ENCODE measurements around the gene CMTM3.
A peak's percentile ranks its signal among the peaks of the same experiment; 100 is the strongest.
"Not testable (repeated sequence)": the region's sequence is repeated elsewhere in the genome, so short reads cannot be mapped to it uniquely, and the experiment has no call there.

CMTM3 gene

DNA sequence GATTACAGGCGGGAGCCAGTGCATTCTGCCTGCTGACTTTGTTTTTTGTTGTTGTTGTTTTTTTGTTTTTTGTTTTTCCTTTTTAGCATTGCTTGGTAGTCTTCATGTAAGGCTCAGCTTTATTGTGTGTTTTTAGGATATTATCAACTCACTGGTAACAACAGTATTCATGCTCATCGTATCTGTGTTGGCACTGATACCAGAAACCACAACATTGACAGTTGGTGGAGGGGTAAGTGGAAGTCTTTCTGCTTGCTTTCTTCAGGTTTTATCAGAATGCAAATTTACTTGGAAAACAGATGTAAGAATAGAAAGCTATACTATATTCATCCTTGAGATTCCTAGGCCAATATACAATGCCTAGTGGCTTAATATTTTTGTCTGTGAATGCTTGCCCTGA lies 41.5 kb upstream of the CMTM3 start:
- H3K27me3 ChIP-seq (ENCODE audit: insufficient read depth, poor library complexity, severe bottlenecking) = no peaks in the 10 kb centered on the region
- TF ChIP-seq, protein P1, sequence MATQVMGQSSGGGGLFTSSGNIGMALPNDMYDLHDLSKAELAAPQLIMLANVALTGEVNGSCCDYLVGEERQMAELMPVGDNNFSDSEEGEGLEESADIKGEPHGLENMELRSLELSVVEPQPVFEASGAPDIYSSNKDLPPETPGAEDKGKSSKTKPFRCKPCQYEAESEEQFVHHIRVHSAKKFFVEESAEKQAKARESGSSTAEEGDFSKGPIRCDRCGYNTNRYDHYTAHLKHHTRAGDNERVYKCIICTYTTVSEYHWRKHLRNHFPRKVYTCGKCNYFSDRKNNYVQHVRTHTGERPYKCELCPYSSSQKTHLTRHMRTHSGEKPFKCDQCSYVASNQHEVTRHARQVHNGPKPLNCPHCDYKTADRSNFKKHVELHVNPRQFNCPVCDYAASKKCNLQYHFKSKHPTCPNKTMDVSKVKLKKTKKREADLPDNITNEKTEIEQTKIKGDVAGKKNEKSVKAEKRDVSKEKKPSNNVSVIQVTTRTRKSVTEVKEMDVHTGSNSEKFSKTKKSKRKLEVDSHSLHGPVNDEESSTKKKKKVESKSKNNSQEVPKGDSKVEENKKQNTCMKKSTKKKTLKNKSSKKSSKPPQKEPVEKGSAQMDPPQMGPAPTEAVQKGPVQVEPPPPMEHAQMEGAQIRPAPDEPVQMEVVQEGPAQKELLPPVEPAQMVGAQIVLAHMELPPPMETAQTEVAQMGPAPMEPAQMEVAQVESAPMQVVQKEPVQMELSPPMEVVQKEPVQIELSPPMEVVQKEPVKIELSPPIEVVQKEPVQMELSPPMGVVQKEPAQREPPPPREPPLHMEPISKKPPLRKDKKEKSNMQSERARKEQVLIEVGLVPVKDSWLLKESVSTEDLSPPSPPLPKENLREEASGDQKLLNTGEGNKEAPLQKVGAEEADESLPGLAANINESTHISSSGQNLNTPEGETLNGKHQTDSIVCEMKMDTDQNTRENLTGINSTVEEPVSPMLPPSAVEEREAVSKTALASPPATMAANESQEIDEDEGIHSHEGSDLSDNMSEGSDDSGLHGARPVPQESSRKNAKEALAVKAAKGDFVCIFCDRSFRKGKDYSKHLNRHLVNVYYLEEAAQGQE (IDR thresholded peaks at IDR 0.05; ENCODE audit: insufficient replicate concordance, low read depth) = no peak
- TF ChIP-seq GABPA (IDR thresholded peaks at IDR 0.05; ENCODE audit: low read depth) (no peak), POLR2AphosphoS5 (IDR thresholded peaks at IDR 0.05; ENCODE audit: low read depth) (no peak)
- no peak for DNase-seq (ENCODE audit: low read depth in 1 of 2, low spot score in 1 of 2)
- H3K27ac ChIP-seq (replicated peaks) = peak overlapping the region; percentile 51
- no peak overlapping the region for H3K4me3 ChIP-seq (replicated peaks; ENCODE audit: insufficient read depth, low read length)

- Histone ChIP-seq H3K27ac (replicated peaks) (peak overlapping the region; percentile 51), H3K27me3 (ENCODE audit: insufficient read depth, poor library complexity, severe bottlenecking) (no peaks in the 10 kb centered on the region), H3K4me3 (replicated peaks; ENCODE audit: insufficient read depth, low read length) (no peak overlapping the region)
- TF ChIP-seq POLR2AphosphoS5 (IDR thresholded peaks at IDR 0.05; ENCODE audit: low read depth) (no peak), GABPA (IDR thresholded peaks at IDR 0.05; ENCODE audit: low read depth) (no peak), SPI1 (IDR thresholded peaks at IDR 0.05; ENCODE audit: borderline replicate concordance, low read depth) (no peak), CTCF (IDR thresholded peaks at IDR 0.05; ENCODE audit: insufficient read depth, low read length) (no peak)
- TF ChIP-seq, protein P1 (IDR thresholded peaks at IDR 0.05; ENCODE audit: insufficient replicate concordance, low read depth) = no peak
- DNase-seq (ENCODE audit: low read depth in 1 of 2, low spot score in 1 of 2) = no peak
Observed at GRCh38 chr16:66563574-66564334, 40.8 kb upstream of the CMTM3 start.

GRCh38 chr16:66566051-66566901 lies 38.2 kb upstream of the CMTM3 start, which contains the start of gene CMTM1:
CMTM1 (plus strand) TSS chr16:66566439; CDS start chr16:66566514, 75 bp downstream.
- H3K27ac ChIP-seq (replicated peaks) = no peak within 1 kb of the TSS
- TF ChIP-seq POLR2AphosphoS5 (IDR thresholded peaks at IDR 0.05; ENCODE audit: low read depth) (no peak), CTCF (IDR thresholded peaks at IDR 0.05; ENCODE audit: insufficient read depth, low read length) (no peak), GABPA (IDR thresholded peaks at IDR 0.05; ENCODE audit: low read depth) (no peak), SPI1 (IDR thresholded peaks at IDR 0.05; ENCODE audit: borderline replicate concordance, low read depth) (no peak)
- TF ChIP-seq, protein P1 (IDR thresholded peaks at IDR 0.05; ENCODE audit: insufficient replicate concordance, low read depth) = no peak
- DNase-seq (ENCODE audit: low read depth in 1 of 2, low spot score in 1 of 2) = no peak
- no peaks in the 10 kb centered on the region for H3K27me3 ChIP-seq (ENCODE audit: insufficient read depth, poor library complexity, severe bottlenecking)
- no peak within 1 kb of the TSS for H3K4me3 ChIP-seq (replicated peaks; ENCODE audit: insufficient read depth, low read length)

- not testable (repeated sequence) for H3K4me3 ChIP-seq (replicated peaks; ENCODE audit: insufficient read depth, low read length); H3K27ac ChIP-seq (replicated peaks); H3K27me3 ChIP-seq (ENCODE audit: insufficient read depth, poor library complexity, severe bottlenecking); DNase-seq (ENCODE audit: low read depth in 1 of 2, low spot score in 1 of 2)
Observed at GRCh38 chr16:66567270-66567669, 37.2 kb upstream of the CMTM3 start.

All from HL-60 (cell line).